Psoas muscle (tissue), 8 donors: ENCODE results near the gene EXOSC5. TPM values are rescaled to one million over a fixed set of nuclear protein-coding genes. Genes with fewer than 3 reads are reported as not detected.

ENCODE experiments used
- ATAC-seq, 4 donors: fragments of 200-7000 bp; cut with Tn5 transposase; one replicate each; pipeline ENCODE4 v1.9.1; 2020; ENCODE audit warnings: moderate library complexity in 3 of 4, mild to moderate bottlenecking in 2 of 4
- DNase-seq, 2 donors: peaks; one replicate each; pipeline ENCODE4 v3.0.0-alpha.2; 2020
- H3K27ac ChIP-seq: fragments of 200-600 bp; one replicate; pipeline ENCODE4 v1.8.0; 2022
- H3K27me3 ChIP-seq, 3 donors: fragments of 200-600 bp in 1 of 3; one replicate each; pipeline versions ENCODE4 v1.6.1 to v1.8.0; 2013 to 2022; ENCODE audit warnings: low read length in 2 of 3, mild to moderate bottlenecking in 2 of 3, moderate library complexity in 1 of 3; ENCODE audit not compliant: insufficient read depth in 3 of 3
- H3K36me3 ChIP-seq, 2 donors: fragments of 200-600 bp in 1 of 2; one replicate each; pipeline versions ENCODE4 v1.6.1 to v1.8.0; 2013 to 2022; ENCODE audit warnings: low read depth in 1 of 2, mild to moderate bottlenecking in 1 of 2, moderate library complexity in 1 of 2; ENCODE audit not compliant: insufficient read depth in 1 of 2
- H3K4me1 ChIP-seq: fragments of 200-600 bp; one replicate; pipeline ENCODE4 v1.8.0; 2022
- H3K4me3 ChIP-seq: fragments of 200-600 bp; one replicate; pipeline ENCODE4 v1.8.0; 2022; ENCODE audit warnings: mild to moderate bottlenecking
- H3K9me3 ChIP-seq: fragments of 200-600 bp; one replicate; pipeline ENCODE4 v1.8.0; 2022
- WGBS, 3 donors: extraction: QIAGEN DNeasy Blood & Tissue Kit; methylation state at CpG; one replicate each; pipeline versions ENCODE4 v1.1.6 to v1.1.7; 2013; 5-methylcytosine and 5-hydroxymethylcytosine counted together
- intact Hi-C, 2 donors: fragments of 100-400 bp; cut with DNase I; formaldehyde crosslinking; loops; one replicate each; pipeline versions ENCODE4 v1.11.0 to v1.14.2; 2022
- polyA plus RNA-seq, 3 donors: library from polyadenylated mRNA; stranded (reverse); fragments of 200-250 nt; gene quantifications; one replicate each; pipeline ENCODE4 v1.2.3, GENCODE V29; 2013
- total RNA-seq, 4 donors: library from RNA; stranded (reverse); fragmentation: NEBNext Ultra II Directional in 2 of 4; extraction: Animal tissue kit (Norgen Biotek cat#: 25700) in 2 of 4; gene quantifications; one replicate each; pipeline versions ENCODE4 v1.2.1 to v1.2.4, GENCODE V29; 2021 to 2023
- TF ChIP-seq, protein P1 (sequence below): fragments of 200-600 bp; IDR thresholded peaks from one replicate; pipeline ENCODE4 v1.8.0; 2022; ENCODE audit warnings: antibody characterized with exemption
- donor health status: healthy with polysubstance abuse.
- donor health status: DM: no; HTN: no; CAD: no; lungs with moderate emphysema.
- donor health status: Bipolar disorder and iron deficiency.
- donor health status: healthy.
- donor health status: DM: yes; HTN: yes; CAD: no.
- donor health status: DM: no; HTN: no; CAD: no.
- donor health status: DM: no; HTN: no; CAD: no.
- donor health status: DM: yes; HTN: yes; CAD: no.

Gene EXOSC5
- total and polyA plus RNA-seq, 7 donors: 25.4 to 78.8 (median 41.9) TPM

DNA sequence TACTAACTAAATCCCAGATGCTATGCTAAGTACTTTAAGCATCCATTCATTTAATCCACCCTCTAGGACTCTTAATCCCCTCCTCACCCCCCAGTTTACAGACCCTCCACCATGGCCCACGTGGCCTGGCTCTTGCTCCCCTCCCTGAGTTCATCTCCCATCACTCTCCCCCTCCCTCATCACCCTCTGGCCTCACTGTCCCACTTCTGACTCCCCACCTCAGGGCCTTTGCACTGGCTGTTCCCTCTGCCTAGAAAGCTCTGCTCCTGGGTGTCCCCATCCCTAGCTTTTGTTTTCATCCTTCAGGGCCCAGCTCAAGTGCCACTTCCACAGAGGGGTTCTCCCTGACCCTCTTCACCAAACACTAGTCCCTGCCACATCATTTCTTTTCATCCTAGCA, 37.4 kb downstream of the EXOSC5 start:
- H3K9me3 ChIP-seq: no peaks in the 10 kb centered on the region
- no peak overlapping the region for H3K4me3 ChIP-seq
- H3K36me3 ChIP-seq: no peaks in the 10 kb centered on the region
- ATAC-seq: no peak
- H3K4me1 ChIP-seq: peaks cover 2% of the 10 kb centered on the region
- no peak overlapping the region for H3K27ac ChIP-seq
- TF ChIP-seq, protein P1, sequence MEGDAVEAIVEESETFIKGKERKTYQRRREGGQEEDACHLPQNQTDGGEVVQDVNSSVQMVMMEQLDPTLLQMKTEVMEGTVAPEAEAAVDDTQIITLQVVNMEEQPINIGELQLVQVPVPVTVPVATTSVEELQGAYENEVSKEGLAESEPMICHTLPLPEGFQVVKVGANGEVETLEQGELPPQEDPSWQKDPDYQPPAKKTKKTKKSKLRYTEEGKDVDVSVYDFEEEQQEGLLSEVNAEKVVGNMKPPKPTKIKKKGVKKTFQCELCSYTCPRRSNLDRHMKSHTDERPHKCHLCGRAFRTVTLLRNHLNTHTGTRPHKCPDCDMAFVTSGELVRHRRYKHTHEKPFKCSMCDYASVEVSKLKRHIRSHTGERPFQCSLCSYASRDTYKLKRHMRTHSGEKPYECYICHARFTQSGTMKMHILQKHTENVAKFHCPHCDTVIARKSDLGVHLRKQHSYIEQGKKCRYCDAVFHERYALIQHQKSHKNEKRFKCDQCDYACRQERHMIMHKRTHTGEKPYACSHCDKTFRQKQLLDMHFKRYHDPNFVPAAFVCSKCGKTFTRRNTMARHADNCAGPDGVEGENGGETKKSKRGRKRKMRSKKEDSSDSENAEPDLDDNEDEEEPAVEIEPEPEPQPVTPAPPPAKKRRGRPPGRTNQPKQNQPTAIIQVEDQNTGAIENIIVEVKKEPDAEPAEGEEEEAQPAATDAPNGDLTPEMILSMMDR: no peak
- peaks cover 0 to 2% (median 0%) of the 10 kb centered on the region in 3 donors for H3K27me3 ChIP-seq
- WGBS, 3 donors: 82 to 100% (median 98%) methylated on average over 1 of the region's 1 CpG
- DNase-seq: no peak
- intact Hi-C loops: no loop called here

DNA sequence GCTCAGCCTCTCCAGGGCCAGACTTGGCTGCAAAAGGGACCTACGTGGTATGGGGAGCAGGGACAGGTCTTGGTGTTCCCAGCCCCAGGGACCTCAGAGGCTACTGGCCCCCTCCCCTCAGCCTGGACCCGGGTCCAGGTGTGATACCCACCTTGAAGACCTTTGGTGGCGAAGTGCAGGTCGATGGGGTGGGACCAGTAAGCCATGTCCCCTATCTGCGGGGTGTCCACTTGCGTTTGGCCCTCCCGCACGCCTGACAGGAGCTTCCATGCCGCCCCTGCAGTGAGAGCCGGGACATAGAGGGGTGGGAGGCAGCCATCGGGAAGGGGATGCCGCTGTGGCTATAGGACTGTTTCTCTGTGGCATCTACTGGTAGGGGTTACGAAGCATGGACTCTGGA, 39.4 kb downstream of the EXOSC5 start:
- intact Hi-C loops: no loop called here
- H3K27ac ChIP-seq: no peak overlapping the region
- H3K36me3 ChIP-seq: no peaks in the 10 kb centered on the region
- peaks cover 3% of the 10 kb centered on the region for H3K4me1 ChIP-seq
- peaks cover 0 to 19% (median 0%) of the 10 kb centered on the region in 3 donors for H3K27me3 ChIP-seq
- no peaks in the 10 kb centered on the region for H3K9me3 ChIP-seq
- DNase-seq (no peak), ATAC-seq (no peak)
- TF ChIP-seq, protein P1: no peak
- H3K4me3 ChIP-seq: no peak overlapping the region
- 90 to 95% (median 93%) methylated on average over 13 of the region's 13 CpGs for WGBS, 3 donors

DNA sequence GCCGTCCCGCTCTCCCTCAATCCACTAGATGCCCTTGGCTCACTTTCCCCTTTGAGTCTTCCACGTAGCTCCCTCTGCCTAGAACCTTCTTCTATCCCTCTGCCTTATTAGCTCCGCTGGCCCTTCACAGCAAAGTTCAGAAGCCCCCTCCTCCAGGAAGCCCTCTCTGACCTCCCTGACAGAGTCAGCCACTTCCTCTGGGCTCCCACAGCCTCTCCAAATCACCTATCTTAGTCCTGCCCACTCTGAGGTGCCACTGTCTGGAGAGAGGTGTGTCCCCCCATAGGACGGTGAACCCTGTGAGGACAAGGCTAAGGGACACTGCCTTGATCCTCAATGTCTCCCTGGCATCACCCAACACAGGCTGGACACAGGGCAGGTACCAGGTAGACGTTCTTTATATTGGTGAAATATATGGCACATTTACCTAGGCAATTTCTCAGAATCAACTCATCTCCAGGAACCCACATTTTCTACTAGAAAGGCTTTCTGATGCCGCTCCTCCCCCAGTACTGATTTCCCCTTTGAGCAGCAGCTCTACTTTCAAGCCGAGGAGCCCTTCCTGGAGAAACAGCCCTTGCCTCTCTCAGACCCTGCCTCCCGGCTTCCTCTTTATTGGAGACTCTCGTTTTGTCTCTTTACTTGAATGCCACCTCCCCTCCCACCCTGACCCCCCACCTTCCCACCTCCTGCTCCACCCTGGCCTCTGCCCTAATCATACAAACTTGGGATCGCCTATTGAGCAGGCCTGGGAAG, 40.0 kb downstream of the EXOSC5 start:
- peaks cover 3% of the 10 kb centered on the region for H3K4me1 ChIP-seq
- TF ChIP-seq, protein P1: no peak
- ATAC-seq (no peak), DNase-seq (no peak)
- no peak overlapping the region for H3K4me3 ChIP-seq
- H3K27me3 ChIP-seq: peaks cover 0 to 20% (median 0%) of the 10 kb centered on the region in 3 donors
- H3K36me3 ChIP-seq: no peaks in the 10 kb centered on the region
- intact Hi-C loops: no loop called here
- H3K27ac ChIP-seq: no peak overlapping the region
- no peaks in the 10 kb centered on the region for H3K9me3 ChIP-seq
- WGBS, 3 donors: 82 to 85% (median 84%) methylated on average over 11 of the region's 11 CpGs

DNA sequence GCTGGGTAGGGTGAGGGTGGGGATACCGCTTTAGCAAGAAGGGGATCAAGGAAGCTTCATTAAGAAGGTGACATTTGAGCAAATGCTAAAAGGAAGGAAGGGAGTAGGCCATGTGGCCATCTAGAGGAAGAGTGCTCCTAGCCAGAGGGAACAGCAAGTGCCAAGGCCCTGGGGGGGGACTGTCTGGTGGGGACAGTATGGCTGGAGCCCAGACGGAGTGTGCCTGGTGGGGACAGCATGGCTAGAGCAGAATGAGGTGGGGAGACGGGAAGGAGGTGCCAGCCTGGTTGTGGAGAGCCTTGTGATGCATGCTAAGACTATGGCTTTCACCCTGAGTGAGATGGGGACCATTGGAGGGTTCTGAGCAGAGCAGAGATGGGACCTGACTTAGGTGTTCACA, 41.4 kb downstream of the EXOSC5 start:
- WGBS, 3 donors: 68 to 77% (median 69%) methylated on average over 3 of the region's 3 CpGs
- H3K4me1 ChIP-seq: peaks cover 3% of the 10 kb centered on the region
- no peak for DNase-seq
- H3K27ac ChIP-seq: no peak overlapping the region
- H3K27me3 ChIP-seq: peaks cover 0 to 28% (median 0%) of the 10 kb centered on the region in 3 donors
- intact Hi-C loops: no loop called here
- TF ChIP-seq, protein P1: no peak
- H3K4me3 ChIP-seq: no peak overlapping the region
- no peaks in the 10 kb centered on the region for H3K36me3 ChIP-seq
- ATAC-seq: no peak
- H3K9me3 ChIP-seq: no peaks in the 10 kb centered on the region
